K562 (cell line): ENCODE results near the gene EXOC4. TPM values are rescaled to one million over a fixed set of nuclear protein-coding genes. Genes with fewer than 3 reads are reported as not detected.

Experiments used
- C11orf30 ChIP-seq: fragments of 450-650 bp; IDR thresholded peaks from 2 replicates; pipeline ENCODE4 v1.6.1; 2016; ENCODE audit warnings: low read depth, mild to moderate bottlenecking
- CBFA2T3 ChIP-seq: fragments of 450-650 bp; IDR thresholded peaks from 2 replicates; pipeline ENCODE4 v1.6.1; 2017
- CBX2 ChIP-seq: fragments of 200-600 bp; sonication (generic); IDR thresholded peaks from one replicate; pipeline ENCODE4 v1.6.1; 2012; ENCODE audit warnings: mild to moderate bottlenecking, low read length, inconsistent platforms; ENCODE audit not compliant: insufficient read depth, poor library complexity, severe bottlenecking
- CREBBP ChIP-seq: IDR thresholded peaks from one replicate; pipeline ENCODE4 v1.6.1; 2012; ENCODE audit warnings: low read depth, mild to moderate bottlenecking, control low read depth, inconsistent platforms, low read length
- ERF ChIP-seq: fragments of 450-650 bp; formaldehyde crosslinking; IDR thresholded peaks from 2 replicates; pipeline ENCODE4 v1.4.0; 2020; ENCODE audit warnings: mild to moderate bottlenecking, mixed read lengths
- GATAD2B ChIP-seq: fragments of 450-650 bp; IDR thresholded peaks from 2 replicates; pipeline ENCODE4 v1.6.1; 2017; ENCODE audit warnings: mild to moderate bottlenecking, borderline replicate concordance
- GMEB1 ChIP-seq: fragments of 250-450 bp; sonication (Bioruptor Pico); IDR thresholded peaks from 2 replicates; pipeline ENCODE4 v1.4.0; 2020; ENCODE audit warnings: mild to moderate bottlenecking
- HNRNPL ChIP-seq: fragments of 200-400 bp; formaldehyde crosslinking; IDR thresholded peaks from 2 replicates; pipeline ENCODE4 v1.6.1; 2017; ENCODE audit warnings: low read depth, mild to moderate bottlenecking, low read length
- MCM7 ChIP-seq, 2 experiments: fragments of 450-650 bp; IDR thresholded peaks; 2 replicates each; pipeline ENCODE4 v1.6.1; 2016 to 2018
- PHF21A ChIP-seq: fragments of 450-650 bp; IDR thresholded peaks from 2 replicates; pipeline ENCODE4 v1.6.1; 2017; ENCODE audit warnings: low read depth, borderline replicate concordance
- RBM34 ChIP-seq: fragments of 200-400 bp; formaldehyde crosslinking; IDR thresholded peaks from 2 replicates; pipeline ENCODE4 v1.6.1; 2018; ENCODE audit warnings: low read length, borderline replicate concordance; ENCODE audit not compliant: insufficient read depth
- RFX1 ChIP-seq: fragments of 450-650 bp; IDR thresholded peaks from 2 replicates; pipeline ENCODE4 v1.6.1; 2016; ENCODE audit warnings: mild to moderate bottlenecking, moderate library complexity
- SAFB ChIP-seq: fragments of 200-400 bp; formaldehyde crosslinking; IDR thresholded peaks from 2 replicates; pipeline ENCODE4 v1.6.1; 2017; ENCODE audit warnings: low read depth, low read length, borderline replicate concordance
- SIRT6 ChIP-seq: IDR thresholded peaks from one replicate; pipeline ENCODE4 v1.6.1; 2012; ENCODE audit warnings: low read depth, mild to moderate bottlenecking, control low read depth, inconsistent platforms, low read length, moderate library complexity
- SNIP1 ChIP-seq: fragments of 450-650 bp; IDR thresholded peaks from 2 replicates; pipeline ENCODE4 v1.7.1; 2017; ENCODE audit warnings: low read depth, mild to moderate bottlenecking
- SP2 ChIP-seq: IDR thresholded peaks from 2 replicates; pipeline ENCODE4 v1.6.1; 2011; ENCODE audit warnings: mild to moderate bottlenecking, low read depth, low read length, moderate library complexity; ENCODE audit not compliant: poor library complexity, severe bottlenecking; ENCODE audit errors: extremely low read depth
- TARDBP ChIP-seq: fragments of 450-650 bp; IDR thresholded peaks from 2 replicates; pipeline ENCODE4 v1.6.1; 2016
- ZKSCAN1 ChIP-seq: fragments of 150-350 bp; IDR thresholded peaks from 2 replicates; pipeline ENCODE4 v1.6.1; 2016; ENCODE audit warnings: low read depth, low read length
- ZNF143 ChIP-seq: sonication (generic); formaldehyde crosslinking; IDR thresholded peaks from 2 replicates; pipeline ENCODE4 v1.9.0; 2022; ENCODE audit warnings: mild to moderate bottlenecking, missing genetic modification reagents
- ZNF174 ChIP-seq: fragments of 250-450 bp; sonication (Bioruptor Pico); IDR thresholded peaks from 2 replicates; pipeline ENCODE4 v1.4.0; 2020; ENCODE audit warnings: mild to moderate bottlenecking
- ZNF232 ChIP-seq: sonication (generic); formaldehyde crosslinking; IDR thresholded peaks from 2 replicates; pipeline ENCODE4 v1.8.0; 2022; ENCODE audit warnings: mild to moderate bottlenecking, missing genetic modification reagents
- ZNF274 ChIP-seq: IDR thresholded peaks from 2 replicates; pipeline ENCODE4 v1.6.1; 2011; ENCODE audit warnings: low read depth, mild to moderate bottlenecking, low read length, moderate library complexity, borderline replicate concordance
- ZNF785 ChIP-seq: fragments of 250-450 bp; sonication (Bioruptor Pico); IDR thresholded peaks from 2 replicates; pipeline ENCODE4 v1.4.0; 2020; ENCODE audit warnings: mild to moderate bottlenecking
- polyA plus RNA-seq, 8 experiments: library from polyadenylated mRNA; depleted of rRNA in 4 of 8; stranded (reverse) in 5 of 8; unstranded in 3 of 8; fragments of >200 nt; fragmentation: Nextera tagmentation in 2 of 8; fragmentation: Illumina TruSeq in 1 of 8; extraction: Ambion mirVana in 2 of 8; extraction: Trizol in 1 of 8; gene quantifications; 2 replicates each; pipeline versions ENCODE4 v1.2.1 to v1.2.3, GENCODE V29; 2011 to 2014; ENCODE audit warnings: inconsistent platforms in 1 of 8, missing spikeins in 1 of 8
- total RNA-seq, 7 experiments: library from RNA; depleted of rRNA in 6 of 7; stranded (reverse); fragments of >200 nt in 6 of 7; fragmentation: Illumina TruSeq in 2 of 7; extraction: Trizol in 2 of 7; gene quantifications; 2 replicates each; pipeline versions ENCODE4 v1.2.1 to v1.2.3, GENCODE V29; 2011 to 2021; ENCODE audit warnings: low replicate concordance in 1 of 7
- TF ChIP-seq, protein P1 (sequence below): sonication (generic); formaldehyde crosslinking; IDR thresholded peaks from 2 replicates; pipeline ENCODE4 v1.8.0; 2023; ENCODE audit warnings: mild to moderate bottlenecking, missing genetic modification reagents
- TF ChIP-seq, protein P2 (sequence below): fragments of 450-650 bp; IDR thresholded peaks from 2 replicates; pipeline ENCODE4 v1.6.1; 2016; ENCODE audit warnings: missing biosample characterization, missing genetic modification characterization
- TF ChIP-seq, protein P3 (sequence below): fragments of 250-450 bp; sonication (Bioruptor Pico); IDR thresholded peaks from 2 replicates; pipeline ENCODE4 v1.5.0; 2021

The EXOC4 gene
- total and polyA plus RNA-seq, 9 of the 15 experiments (the other 6 are each of a cell fraction or from before 2014, with no cell fraction given): 18.5 to 73.1 (median 46.6) TPM

GRCh38 chr7:133252858-133253518 lies at the start of gene EXOC4 (continued):
- peak; percentile 9; the same call in 1 of the 2 replicates for TF ChIP-seq RFX1
- no peak for TF ChIP-seq SIRT6
- TF ChIP-seq ZNF232 (CRISPR knock-in tag): no peak
- no peak; the same call in 1 of the 2 replicates for TF ChIP-seq TARDBP
- TF ChIP-seq CREBBP: no peak
- TF ChIP-seq, protein P1, sequence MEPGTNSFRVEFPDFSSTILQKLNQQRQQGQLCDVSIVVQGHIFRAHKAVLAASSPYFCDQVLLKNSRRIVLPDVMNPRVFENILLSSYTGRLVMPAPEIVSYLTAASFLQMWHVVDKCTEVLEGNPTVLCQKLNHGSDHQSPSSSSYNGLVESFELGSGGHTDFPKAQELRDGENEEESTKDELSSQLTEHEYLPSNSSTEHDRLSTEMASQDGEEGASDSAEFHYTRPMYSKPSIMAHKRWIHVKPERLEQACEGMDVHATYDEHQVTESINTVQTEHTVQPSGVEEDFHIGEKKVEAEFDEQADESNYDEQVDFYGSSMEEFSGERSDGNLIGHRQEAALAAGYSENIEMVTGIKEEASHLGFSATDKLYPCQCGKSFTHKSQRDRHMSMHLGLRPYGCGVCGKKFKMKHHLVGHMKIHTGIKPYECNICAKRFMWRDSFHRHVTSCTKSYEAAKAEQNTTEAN: no peak
- TF ChIP-seq ZNF274: no peak
- no peak for TF ChIP-seq CBX2
- no peak for TF ChIP-seq ZNF785 (CRISPR knock-in tag)
- TF ChIP-seq GATAD2B: no peak
- no peak for TF ChIP-seq MCM7 (IDR thresholded peaks at IDR 0.05)
- TF ChIP-seq ZNF143 (CRISPR knock-in tag): peak; percentile 94
- no peak for TF ChIP-seq ZKSCAN1
- no peak for TF ChIP-seq SNIP1
- TF ChIP-seq CBFA2T3: no peak
- peak; percentile 97 for TF ChIP-seq C11orf30
- no peak for TF ChIP-seq SAFB
- TF ChIP-seq HNRNPL: no peak
- TF ChIP-seq, protein P2, sequence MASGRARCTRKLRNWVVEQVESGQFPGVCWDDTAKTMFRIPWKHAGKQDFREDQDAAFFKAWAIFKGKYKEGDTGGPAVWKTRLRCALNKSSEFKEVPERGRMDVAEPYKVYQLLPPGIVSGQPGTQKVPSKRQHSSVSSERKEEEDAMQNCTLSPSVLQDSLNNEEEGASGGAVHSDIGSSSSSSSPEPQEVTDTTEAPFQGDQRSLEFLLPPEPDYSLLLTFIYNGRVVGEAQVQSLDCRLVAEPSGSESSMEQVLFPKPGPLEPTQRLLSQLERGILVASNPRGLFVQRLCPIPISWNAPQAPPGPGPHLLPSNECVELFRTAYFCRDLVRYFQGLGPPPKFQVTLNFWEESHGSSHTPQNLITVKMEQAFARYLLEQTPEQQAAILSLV (tag): no peak
- TF ChIP-seq, protein P3, sequence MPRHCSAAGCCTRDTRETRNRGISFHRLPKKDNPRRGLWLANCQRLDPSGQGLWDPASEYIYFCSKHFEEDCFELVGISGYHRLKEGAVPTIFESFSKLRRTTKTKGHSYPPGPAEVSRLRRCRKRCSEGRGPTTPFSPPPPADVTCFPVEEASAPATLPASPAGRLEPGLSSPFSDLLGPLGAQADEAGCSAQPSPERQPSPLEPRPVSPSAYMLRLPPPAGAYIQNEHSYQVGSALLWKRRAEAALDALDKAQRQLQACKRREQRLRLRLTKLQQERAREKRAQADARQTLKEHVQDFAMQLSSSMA (CRISPR knock-in tag): no peak
- no peak for TF ChIP-seq ZNF174 (CRISPR knock-in tag)
- no peak for TF ChIP-seq ERF (CRISPR knock-in tag)
- no peak for TF ChIP-seq RBM34
- peak; percentile 90 for TF ChIP-seq SP2
- no peak for TF ChIP-seq PHF21A
- peak; percentile 91 for TF ChIP-seq GMEB1 (CRISPR knock-in tag)
